HTERT RPE-1 (cell line): ENCODE measurements around the gene NANS.

Experiments used
- in situ Hi-C: fragments of 300-500 bp; cut with MboI; formaldehyde crosslinking; loops from 4 replicates; pipeline ENCODE4 v1.14.3; 2020; ENCODE audit warnings: low sequenced_read_pairs

NANS gene

DNA sequence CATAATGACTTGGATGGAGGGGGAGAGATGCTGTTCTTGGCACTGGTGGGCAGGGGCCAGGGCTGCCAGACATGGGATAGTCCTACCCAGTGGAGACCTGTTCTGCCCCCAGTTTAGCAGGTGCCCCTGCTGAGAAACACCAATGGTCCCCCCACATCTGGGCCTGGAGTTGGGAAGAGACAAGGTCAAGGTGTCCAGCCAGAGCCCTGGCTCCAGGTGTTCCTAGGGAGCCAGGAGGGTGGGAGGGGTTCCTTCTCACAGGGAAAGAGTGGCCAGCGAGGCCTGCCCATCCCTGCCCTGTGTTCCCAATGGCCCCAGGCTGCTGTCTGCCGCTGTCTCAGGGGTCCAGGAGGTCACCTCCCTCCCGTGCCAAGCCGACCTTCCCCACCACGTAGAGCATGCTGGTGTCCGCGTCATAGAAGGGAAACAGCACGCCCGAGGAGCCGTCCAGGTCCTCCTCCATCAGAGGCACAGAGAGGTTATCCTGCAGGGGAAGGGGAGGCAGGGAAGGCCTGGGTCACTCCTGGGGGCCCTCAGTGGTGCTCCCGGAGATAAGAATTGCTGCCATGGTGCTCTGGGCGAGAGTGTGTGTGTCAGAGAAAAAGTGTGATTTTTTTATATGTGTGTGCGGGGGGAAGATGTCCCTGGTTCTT is 74.2 kb downstream of the NANS start:
- in situ Hi-C loops, result no loop called here

DNA sequence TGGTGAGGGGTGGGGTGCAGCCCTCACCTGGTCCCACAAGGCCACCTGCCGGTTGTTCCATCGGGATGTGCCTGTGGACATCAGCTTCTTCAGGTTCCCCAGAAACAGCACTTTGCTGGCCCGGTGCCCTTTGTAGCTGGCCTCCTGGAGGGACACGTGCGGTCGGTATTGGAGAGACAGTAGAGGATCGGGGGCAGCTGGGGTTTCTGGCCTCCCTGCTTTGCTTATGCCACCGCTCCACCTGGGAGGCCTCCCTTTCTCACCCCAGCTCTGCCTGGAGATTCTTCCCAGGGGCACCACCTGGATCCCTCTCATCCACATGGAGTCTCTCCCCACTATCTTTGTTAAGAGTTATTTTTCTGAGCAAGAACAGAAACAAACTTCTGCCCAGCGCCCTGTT is 75.6 kb downstream of the NANS start:
- in situ Hi-C loops, result no loop called here
